Gastroesophageal sphincter (tissue), 3 donors: ENCODE measurements around the gene ELAVL1.

ENCODE experiments used
- POLR2AphosphoS5 ChIP-seq: sonication (generic); formaldehyde crosslinking; IDR thresholded peaks from one replicate; pipeline ENCODE4 v1.6.1; 2017; ENCODE audit warnings: antibody characterized with exemption
- TF ChIP-seq, protein P1 (sequence below), 4 experiments: fragments of 200-600 bp in 2 of 4; fragments of 450-650 bp in 2 of 4; sonication (generic) in 1 of 4; IDR thresholded peaks; one replicate each; pipeline ENCODE4 v1.5.1; 2017 to 2019; ENCODE audit warnings: antibody characterized with exemption in 4 of 4, mild to moderate bottlenecking in 2 of 4, moderate library complexity in 2 of 4

DNA sequence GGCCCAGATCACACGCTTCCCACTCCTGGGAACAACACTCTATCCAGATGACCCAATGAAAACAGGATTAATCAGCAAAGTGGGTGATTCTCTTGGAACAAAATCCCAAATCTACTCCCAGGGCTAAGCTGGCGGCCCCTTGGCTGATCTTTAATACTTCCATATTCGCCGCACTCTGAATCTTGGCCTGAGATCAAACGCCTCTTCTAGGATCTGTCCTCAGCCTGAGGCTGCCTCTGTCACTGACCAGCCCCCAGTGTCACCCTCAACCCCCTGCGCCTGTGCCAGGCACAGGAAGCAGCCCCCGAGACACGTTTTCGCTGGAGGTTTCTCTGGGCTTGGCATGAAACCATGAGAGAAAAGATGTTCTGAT is 77.1 kb downstream of the ELAVL1 start:
- TF ChIP-seq, protein P1, sequence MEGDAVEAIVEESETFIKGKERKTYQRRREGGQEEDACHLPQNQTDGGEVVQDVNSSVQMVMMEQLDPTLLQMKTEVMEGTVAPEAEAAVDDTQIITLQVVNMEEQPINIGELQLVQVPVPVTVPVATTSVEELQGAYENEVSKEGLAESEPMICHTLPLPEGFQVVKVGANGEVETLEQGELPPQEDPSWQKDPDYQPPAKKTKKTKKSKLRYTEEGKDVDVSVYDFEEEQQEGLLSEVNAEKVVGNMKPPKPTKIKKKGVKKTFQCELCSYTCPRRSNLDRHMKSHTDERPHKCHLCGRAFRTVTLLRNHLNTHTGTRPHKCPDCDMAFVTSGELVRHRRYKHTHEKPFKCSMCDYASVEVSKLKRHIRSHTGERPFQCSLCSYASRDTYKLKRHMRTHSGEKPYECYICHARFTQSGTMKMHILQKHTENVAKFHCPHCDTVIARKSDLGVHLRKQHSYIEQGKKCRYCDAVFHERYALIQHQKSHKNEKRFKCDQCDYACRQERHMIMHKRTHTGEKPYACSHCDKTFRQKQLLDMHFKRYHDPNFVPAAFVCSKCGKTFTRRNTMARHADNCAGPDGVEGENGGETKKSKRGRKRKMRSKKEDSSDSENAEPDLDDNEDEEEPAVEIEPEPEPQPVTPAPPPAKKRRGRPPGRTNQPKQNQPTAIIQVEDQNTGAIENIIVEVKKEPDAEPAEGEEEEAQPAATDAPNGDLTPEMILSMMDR (IDR thresholded peaks at IDR 0.05) = peak in 1 of 4 experiments; percentile 41
- peak; percentile 67 for TF ChIP-seq POLR2AphosphoS5
